SIG-M5 treated with dmso at 0.1 percent for 504 hours (cell line): ENCODE results near the gene NRN1L.
"Not testable (repeated sequence)": the region's sequence is repeated elsewhere in the genome, so short reads cannot be mapped to it uniquely, and the experiment has no call there.

ENCODE experiments used
- DNase-seq: peaks from one replicate; lab custom pipeline; 2025; ENCODE audit not compliant: unreplicated experiment; lab: John Stamatoyannopoulos, UW

Gene NRN1L

GRCh38 chr16:67860589-67861398, 23.9 kb upstream of the NRN1L start:
- no peak for DNase-seq

- DNase-seq: no peak
Observed at GRCh38 chr16:67861877-67862276, 22.8 kb upstream of the NRN1L start.

GRCh38 chr16:67862623-67863583, 21.8 kb upstream of the NRN1L start:
- DNase-seq: no peak

- not testable (repeated sequence) for DNase-seq
Observed at GRCh38 chr16:67864044-67864443, 20.6 kb upstream of the NRN1L start.

- DNase-seq: no peak
Observed at GRCh38 chr16:67864594-67864993, 20.1 kb upstream of the NRN1L start.

- no peak for DNase-seq
Observed at GRCh38 chr16:67865318-67865717, 19.4 kb upstream of the NRN1L start.

- DNase-seq: no peak
Observed at GRCh38 chr16:67868290-67868689, 16.4 kb upstream of the NRN1L start.

- DNase-seq: no peak
Observed at GRCh38 chr16:67869653-67870052, 15.0 kb upstream of the NRN1L start.

- DNase-seq: no peak
Observed at GRCh38 chr16:67871256-67871655, 13.4 kb upstream of the NRN1L start.

GRCh38 chr16:67872131-67872630, 12.5 kb upstream of the NRN1L start:
- no peak for DNase-seq

GRCh38 chr16:67872631-67873434, 11.9 kb upstream of the NRN1L start, which contains the start of gene EDC4:
TSS of gene EDC4 (plus strand) at chr16:67873052. CDS start at chr16:67873262, 210 bp downstream.
- peak; percentile 68 for DNase-seq

GRCh38 chr16:67873435-67874370, 11.0 kb upstream of the NRN1L start:
- no peak for DNase-seq

- no peak for DNase-seq
Observed at GRCh38 chr16:67874372-67874771, 10.3 kb upstream of the NRN1L start.

- DNase-seq: no peak
Observed at GRCh38 chr16:67877064-67877463, 7.6 kb upstream of the NRN1L start.

GRCh38 chr16:67878232-67878631, 6.5 kb upstream of the NRN1L start:
- no peak for DNase-seq

- DNase-seq: no peak
Observed at GRCh38 chr16:67878846-67879245, 5.8 kb upstream of the NRN1L start.

- DNase-seq: no peak
Observed at GRCh38 chr16:67879462-67879861, 5.2 kb upstream of the NRN1L start.

GRCh38 chr16:67879936-67880335, 4.7 kb upstream of the NRN1L start:
- no peak for DNase-seq

- DNase-seq: no peak
Observed at GRCh38 chr16:67880584-67880983, 4.1 kb upstream of the NRN1L start.
